Coronary artery (tissue), 2 donors: Measurements from ENCODE around the gene NDUFA9.

Source experiments
- DNase-seq: peaks from one replicate; pipeline ENCODE4 v3.0.0-alpha.2; 2017; ENCODE audit warnings: low spot score
- H3K27ac ChIP-seq, 2 donors: fragments of 200-600 bp; sonication (generic); one replicate each; pipeline ENCODE4 v1.5.1; 2016 to 2019
- H3K4me3 ChIP-seq: fragments of 200-600 bp; sonication (generic); 2 replicates; pipeline ENCODE4 v1.5.1; 2016; ENCODE audit warnings: mild to moderate bottlenecking, moderate library complexity
- CTCF ChIP-seq: fragments of 200-600 bp; sonication (generic); IDR thresholded peaks from one replicate; pipeline ENCODE4 v1.5.1; 2019; ENCODE audit warnings: antibody characterized with exemption

The NDUFA9 gene

DNA sequence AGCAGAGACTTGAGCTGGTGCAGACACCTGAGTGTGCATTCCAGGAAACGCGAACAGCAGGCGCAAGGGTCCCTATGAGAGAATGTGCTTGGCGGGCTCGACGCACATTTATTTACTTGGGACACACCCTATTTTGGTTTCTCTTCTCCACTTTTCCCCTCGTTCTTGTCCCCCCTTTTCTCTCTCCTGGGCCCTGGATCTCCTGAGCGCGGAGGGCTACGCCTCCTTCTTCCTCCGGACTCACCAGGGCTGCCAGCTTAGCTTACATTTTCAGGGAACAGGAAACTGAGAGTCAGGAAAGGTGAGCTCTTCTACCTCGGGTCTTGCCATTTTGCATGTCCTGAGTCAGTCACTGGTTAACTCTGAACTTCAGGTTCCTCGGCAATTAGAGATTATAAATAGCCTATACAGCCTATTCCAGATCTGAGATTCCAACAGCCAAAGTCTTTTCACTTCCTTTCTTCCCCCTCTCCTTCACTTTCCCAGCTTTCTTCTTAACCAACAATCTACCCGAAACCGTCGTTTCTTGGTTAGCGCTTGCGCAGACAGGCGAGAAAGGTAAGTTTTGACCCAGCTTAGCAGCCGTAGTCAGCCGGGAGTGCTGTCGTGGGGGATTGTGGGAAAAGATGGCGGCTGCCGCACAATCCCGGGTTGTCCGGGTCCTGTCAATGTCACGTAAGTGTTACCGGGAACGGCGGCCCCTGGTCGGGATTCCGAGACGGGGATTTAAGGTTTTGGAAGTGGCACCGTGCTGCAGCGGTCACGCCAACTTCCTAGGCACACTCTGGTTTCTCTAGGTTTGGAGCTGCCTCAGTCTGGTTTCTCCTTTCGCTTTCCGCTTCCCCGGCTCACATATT, at the start of gene NDUFA9, which contains the start of gene AKAP3:
Gene NDUFA9 (plus strand): TSS at position 614 of the 857 bp plus-strand sequence. CDS start 13 bp downstream, at position 627.
Gene AKAP3 (minus strand): TSS at position 551 of the 857 bp plus-strand sequence. CDS start 10,855 bp downstream, outside the sequence.
- no peak for TF ChIP-seq CTCF
- Histone ChIP-seq H3K4me3 (peak within 1 kb of the TSS; percentile 88), H3K27ac (peak within 1 kb of the TSS; percentile 73 to 79)
- DNase-seq: peak; percentile 81

GRCh38 chr12:4603421-4603820, 45.5 kb upstream of the NDUFA9 start:
- no peak for DNase-seq
- Histone ChIP-seq H3K27ac (no peak overlapping the region), H3K4me3 (no peak overlapping the region)
- no peak for TF ChIP-seq CTCF

- no peak overlapping the region for H3K4me3 ChIP-seq
- no peak for TF ChIP-seq CTCF
Measured at GRCh38 chr12:4603946-4604345, 45.0 kb upstream of the NDUFA9 start.

GRCh38 chr12:4604684-4605193, 44.2 kb upstream of the NDUFA9 start:
- Histone ChIP-seq H3K4me3 (peak overlapping the region; percentile 84), H3K27ac (peak overlapping the region; percentile 67 to 73)
- peak; percentile 81 for DNase-seq
- TF ChIP-seq CTCF: peak; percentile 91

More at GRCh38 chr12:4603946-4604345, 45.0 kb upstream of the NDUFA9 start:
- DNase-seq: no peak
- no peak overlapping the region for H3K27ac ChIP-seq

DNA sequence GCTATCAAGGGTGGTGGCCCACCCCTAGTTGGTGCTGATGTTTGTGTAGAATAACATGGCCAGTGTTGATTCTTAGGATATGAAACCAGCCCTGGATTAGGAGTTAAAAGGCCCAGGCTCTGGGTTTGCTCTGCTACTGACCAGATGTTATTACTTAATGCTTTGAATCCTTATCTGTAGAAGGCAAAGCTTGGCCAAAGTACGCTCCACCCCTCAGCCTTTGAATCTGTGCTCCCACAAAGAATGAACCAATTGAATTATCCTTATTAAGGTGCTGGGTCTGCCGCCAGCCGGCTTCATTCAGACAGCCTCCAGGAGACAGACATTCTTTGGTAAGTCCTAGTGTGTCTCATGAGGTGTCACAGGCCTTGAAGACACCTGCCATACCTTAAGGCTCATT, 41.9 kb upstream of the NDUFA9 start:
- no peak for DNase-seq
- H3K4me3 ChIP-seq: no peak overlapping the region
- no peak overlapping the region for H3K27ac ChIP-seq
- no peak for TF ChIP-seq CTCF

DNA sequence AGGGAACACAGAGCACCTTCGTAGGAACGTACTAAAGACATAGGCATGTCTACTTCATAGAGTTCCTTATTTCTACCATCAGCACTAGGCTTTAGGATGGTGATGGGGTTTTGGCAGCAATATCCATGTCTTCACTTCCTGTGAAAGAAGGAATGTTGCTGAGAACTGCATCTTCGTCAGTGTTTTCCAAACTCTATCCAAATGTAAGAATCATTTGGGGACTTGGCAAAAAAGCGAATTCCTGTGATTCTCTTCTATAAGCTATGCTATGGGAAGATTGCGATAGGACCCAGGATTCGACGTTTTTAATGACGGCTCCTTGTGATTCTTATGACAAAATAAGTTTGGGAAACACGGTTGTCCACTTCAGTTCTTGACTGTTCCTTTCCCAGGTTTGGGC, 39.8 kb upstream of the NDUFA9 start:
- TF ChIP-seq CTCF: no peak
- Histone ChIP-seq H3K4me3 (no peak overlapping the region), H3K27ac (no peak overlapping the region)
- DNase-seq: no peak

DNA sequence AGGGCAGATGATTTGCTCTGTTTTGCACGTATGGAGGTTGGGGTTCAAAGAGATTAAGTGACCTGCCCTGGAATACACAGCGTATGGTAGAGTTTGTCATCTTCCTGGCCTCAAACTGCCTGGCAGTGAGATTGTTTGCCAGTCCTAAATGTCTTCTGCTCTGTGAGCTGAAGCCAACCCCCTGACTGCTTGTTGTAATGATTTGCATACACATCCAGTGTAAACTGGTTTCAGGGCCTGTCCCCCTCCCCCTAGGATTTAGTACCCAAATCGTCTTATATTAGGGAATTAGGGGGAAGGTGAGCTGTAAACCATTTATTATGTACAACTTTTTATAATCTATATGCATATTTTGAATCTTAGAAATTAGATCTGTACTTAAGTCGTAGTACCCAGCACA, 38.4 kb upstream of the NDUFA9 start:
- H3K4me3 ChIP-seq: no peak overlapping the region
- H3K27ac ChIP-seq: no peak overlapping the region
- DNase-seq: no peak
- TF ChIP-seq CTCF: no peak
